ENCODE measurements around the gene BTRC.

Gene BTRC

DNA sequence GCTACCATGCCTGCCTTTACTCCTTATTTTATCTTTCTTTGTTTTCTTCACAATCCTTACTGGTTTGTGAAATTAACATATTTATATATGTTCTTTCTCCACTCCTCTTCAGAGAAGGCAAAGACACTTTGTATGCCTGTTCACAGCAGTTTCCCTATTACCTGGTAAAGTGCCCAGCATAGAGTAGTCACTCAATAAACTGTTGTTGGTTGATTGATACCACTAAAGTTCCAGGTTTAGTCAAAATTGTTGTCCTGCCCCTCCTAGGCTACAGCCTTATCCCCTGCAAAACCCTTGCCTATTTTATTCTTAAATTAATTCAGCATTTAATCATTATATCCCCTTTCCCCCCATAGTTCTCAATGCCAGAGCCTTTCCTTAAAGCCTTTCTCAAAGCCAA lies 158.0 kb downstream of the BTRC start:
- Histone ChIP-seq H3K27ac (replicated peaks) (no peak overlapping the region), H3K27me3 (ENCODE audit: insufficient read depth, poor library complexity, severe bottlenecking) (no peaks in the 10 kb centered on the region), H3K4me3 (replicated peaks; ENCODE audit: insufficient read depth, low read length) (no peak overlapping the region)
- TF ChIP-seq POLR2AphosphoS5 (IDR thresholded peaks at IDR 0.05; ENCODE audit: low read depth) (no peak), SPI1 (IDR thresholded peaks at IDR 0.05; ENCODE audit: borderline replicate concordance, low read depth) (no peak), GABPA (IDR thresholded peaks at IDR 0.05; ENCODE audit: low read depth) (no peak)
- TF ChIP-seq, protein P1, sequence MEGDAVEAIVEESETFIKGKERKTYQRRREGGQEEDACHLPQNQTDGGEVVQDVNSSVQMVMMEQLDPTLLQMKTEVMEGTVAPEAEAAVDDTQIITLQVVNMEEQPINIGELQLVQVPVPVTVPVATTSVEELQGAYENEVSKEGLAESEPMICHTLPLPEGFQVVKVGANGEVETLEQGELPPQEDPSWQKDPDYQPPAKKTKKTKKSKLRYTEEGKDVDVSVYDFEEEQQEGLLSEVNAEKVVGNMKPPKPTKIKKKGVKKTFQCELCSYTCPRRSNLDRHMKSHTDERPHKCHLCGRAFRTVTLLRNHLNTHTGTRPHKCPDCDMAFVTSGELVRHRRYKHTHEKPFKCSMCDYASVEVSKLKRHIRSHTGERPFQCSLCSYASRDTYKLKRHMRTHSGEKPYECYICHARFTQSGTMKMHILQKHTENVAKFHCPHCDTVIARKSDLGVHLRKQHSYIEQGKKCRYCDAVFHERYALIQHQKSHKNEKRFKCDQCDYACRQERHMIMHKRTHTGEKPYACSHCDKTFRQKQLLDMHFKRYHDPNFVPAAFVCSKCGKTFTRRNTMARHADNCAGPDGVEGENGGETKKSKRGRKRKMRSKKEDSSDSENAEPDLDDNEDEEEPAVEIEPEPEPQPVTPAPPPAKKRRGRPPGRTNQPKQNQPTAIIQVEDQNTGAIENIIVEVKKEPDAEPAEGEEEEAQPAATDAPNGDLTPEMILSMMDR (IDR thresholded peaks at IDR 0.05; ENCODE audit: insufficient read depth, low read length), result no peak
- TF ChIP-seq, protein P2, sequence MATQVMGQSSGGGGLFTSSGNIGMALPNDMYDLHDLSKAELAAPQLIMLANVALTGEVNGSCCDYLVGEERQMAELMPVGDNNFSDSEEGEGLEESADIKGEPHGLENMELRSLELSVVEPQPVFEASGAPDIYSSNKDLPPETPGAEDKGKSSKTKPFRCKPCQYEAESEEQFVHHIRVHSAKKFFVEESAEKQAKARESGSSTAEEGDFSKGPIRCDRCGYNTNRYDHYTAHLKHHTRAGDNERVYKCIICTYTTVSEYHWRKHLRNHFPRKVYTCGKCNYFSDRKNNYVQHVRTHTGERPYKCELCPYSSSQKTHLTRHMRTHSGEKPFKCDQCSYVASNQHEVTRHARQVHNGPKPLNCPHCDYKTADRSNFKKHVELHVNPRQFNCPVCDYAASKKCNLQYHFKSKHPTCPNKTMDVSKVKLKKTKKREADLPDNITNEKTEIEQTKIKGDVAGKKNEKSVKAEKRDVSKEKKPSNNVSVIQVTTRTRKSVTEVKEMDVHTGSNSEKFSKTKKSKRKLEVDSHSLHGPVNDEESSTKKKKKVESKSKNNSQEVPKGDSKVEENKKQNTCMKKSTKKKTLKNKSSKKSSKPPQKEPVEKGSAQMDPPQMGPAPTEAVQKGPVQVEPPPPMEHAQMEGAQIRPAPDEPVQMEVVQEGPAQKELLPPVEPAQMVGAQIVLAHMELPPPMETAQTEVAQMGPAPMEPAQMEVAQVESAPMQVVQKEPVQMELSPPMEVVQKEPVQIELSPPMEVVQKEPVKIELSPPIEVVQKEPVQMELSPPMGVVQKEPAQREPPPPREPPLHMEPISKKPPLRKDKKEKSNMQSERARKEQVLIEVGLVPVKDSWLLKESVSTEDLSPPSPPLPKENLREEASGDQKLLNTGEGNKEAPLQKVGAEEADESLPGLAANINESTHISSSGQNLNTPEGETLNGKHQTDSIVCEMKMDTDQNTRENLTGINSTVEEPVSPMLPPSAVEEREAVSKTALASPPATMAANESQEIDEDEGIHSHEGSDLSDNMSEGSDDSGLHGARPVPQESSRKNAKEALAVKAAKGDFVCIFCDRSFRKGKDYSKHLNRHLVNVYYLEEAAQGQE (IDR thresholded peaks at IDR 0.05; ENCODE audit: insufficient replicate concordance, low read depth), result no peak
- no peak for DNase-seq (ENCODE audit: low read depth in 1 of 2, low spot score in 1 of 2)

DNA sequence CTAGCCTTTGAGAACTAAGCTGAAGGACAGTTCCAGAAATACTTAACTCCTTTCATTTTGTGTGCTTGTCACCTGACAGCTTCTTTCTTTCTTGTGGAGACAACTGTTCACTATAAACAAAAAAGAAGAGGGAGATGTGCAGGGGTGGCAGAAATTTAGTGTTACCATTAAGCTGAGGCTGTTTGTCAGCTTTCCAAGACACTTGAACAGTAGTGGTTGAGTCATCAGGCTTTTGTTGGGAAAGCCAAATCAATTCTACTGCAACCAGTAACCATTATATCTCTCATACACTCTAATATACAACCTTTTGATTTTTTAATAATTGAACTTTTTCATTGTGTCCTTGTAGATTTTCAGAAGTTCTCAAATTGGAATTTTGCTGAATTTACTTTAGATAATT lies 158.8 kb downstream of the BTRC start:
- DNase-seq (ENCODE audit: low read depth in 1 of 2, low spot score in 1 of 2), result no peak
- Histone ChIP-seq H3K27ac (replicated peaks) (no peak overlapping the region), H3K4me3 (replicated peaks; ENCODE audit: insufficient read depth, low read length) (no peak overlapping the region), H3K27me3 (ENCODE audit: insufficient read depth, poor library complexity, severe bottlenecking) (no peaks in the 10 kb centered on the region)
- no peak for TF ChIP-seq POLR2AphosphoS5 (IDR thresholded peaks at IDR 0.05; ENCODE audit: low read depth)
- TF ChIP-seq, protein P1 (IDR thresholded peaks at IDR 0.05; ENCODE audit: insufficient read depth, low read length), result no peak
- no peak for TF ChIP-seq GABPA (IDR thresholded peaks at IDR 0.05; ENCODE audit: low read depth)
- no peak for TF ChIP-seq SPI1 (IDR thresholded peaks at IDR 0.05; ENCODE audit: borderline replicate concordance, low read depth)
- TF ChIP-seq, protein P2 (IDR thresholded peaks at IDR 0.05; ENCODE audit: insufficient replicate concordance, low read depth), result no peak

DNA sequence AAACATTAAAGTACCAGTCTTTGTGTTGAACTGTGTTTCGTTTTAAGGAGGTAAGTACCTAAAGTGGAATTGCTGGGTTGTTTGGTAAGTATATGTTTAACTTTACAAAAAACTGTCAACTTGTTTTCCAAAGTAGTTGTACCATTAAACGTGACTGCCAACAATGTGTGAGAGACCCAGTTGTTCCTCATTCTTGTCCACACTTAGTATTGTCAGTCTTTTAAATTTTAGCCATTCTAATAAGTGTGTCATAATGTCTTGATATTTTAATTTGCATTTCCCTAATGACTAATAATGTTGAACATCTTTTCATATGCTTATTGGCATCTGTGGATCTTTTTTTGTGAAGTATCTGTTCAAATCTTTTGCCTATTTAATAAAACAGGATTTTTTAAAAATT lies 159.8 kb downstream of the BTRC start:
- Histone ChIP-seq H3K4me3 (replicated peaks; ENCODE audit: insufficient read depth, low read length) (no peak overlapping the region), H3K27ac (replicated peaks) (no peak overlapping the region), H3K27me3 (ENCODE audit: insufficient read depth, poor library complexity, severe bottlenecking) (no peaks in the 10 kb centered on the region)
- no peak for DNase-seq (ENCODE audit: low read depth in 1 of 2, low spot score in 1 of 2)
- TF ChIP-seq, protein P1 (IDR thresholded peaks at IDR 0.05; ENCODE audit: insufficient read depth, low read length), result no peak
- TF ChIP-seq SPI1 (IDR thresholded peaks at IDR 0.05; ENCODE audit: borderline replicate concordance, low read depth) (no peak), POLR2AphosphoS5 (IDR thresholded peaks at IDR 0.05; ENCODE audit: low read depth) (no peak), GABPA (IDR thresholded peaks at IDR 0.05; ENCODE audit: low read depth) (no peak)
- TF ChIP-seq, protein P2 (IDR thresholded peaks at IDR 0.05; ENCODE audit: insufficient replicate concordance, low read depth), result no peak

Measured in HL-60 (cell line).